AG09309 (cell line): ENCODE measurements around the gene KLHL2.
A peak's percentile ranks its signal among the peaks of the same experiment; 100 is the strongest.

Experiments
- DNase-seq: peaks from one replicate; pipeline ENCODE4 v3.0.0-alpha.2; 2010; ENCODE audit warnings: low read depth
- H3K4me3 ChIP-seq: 2 replicates; pipeline ENCODE4 v1.5.1; 2011; ENCODE audit warnings: mild to moderate bottlenecking, low read depth, low read length, moderate library complexity; ENCODE audit not compliant: control insufficient read depth
- TF ChIP-seq, protein P1 (sequence below): IDR thresholded peaks from 2 replicates; pipeline ENCODE4 v1.5.1; 2011; ENCODE audit warnings: mild to moderate bottlenecking, low read depth, low read length, inconsistent platforms; ENCODE audit not compliant: insufficient read depth, control insufficient read depth; ENCODE audit errors: missing control alignments

Gene KLHL2

DNA sequence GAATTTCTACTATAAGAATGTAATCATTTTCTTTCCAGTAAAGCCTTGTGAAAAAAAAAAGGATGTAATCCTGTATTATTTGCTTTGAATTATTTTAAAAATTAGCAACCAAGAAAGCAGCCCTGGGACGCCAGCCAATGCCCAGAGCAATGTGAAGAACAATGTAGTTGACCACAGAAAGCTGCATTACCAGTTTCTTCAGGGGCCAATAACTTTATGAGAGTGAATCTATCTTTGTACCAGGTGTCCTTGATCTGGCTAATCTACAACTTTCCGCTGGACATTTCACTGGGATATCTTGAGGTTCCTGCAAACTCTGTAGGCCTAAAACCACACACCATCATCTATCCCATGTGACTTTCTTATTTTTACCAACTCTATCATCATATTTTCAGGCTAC lies 7.6 kb upstream of the KLHL2 start:
- no peak for DNase-seq
- TF ChIP-seq, protein P1, sequence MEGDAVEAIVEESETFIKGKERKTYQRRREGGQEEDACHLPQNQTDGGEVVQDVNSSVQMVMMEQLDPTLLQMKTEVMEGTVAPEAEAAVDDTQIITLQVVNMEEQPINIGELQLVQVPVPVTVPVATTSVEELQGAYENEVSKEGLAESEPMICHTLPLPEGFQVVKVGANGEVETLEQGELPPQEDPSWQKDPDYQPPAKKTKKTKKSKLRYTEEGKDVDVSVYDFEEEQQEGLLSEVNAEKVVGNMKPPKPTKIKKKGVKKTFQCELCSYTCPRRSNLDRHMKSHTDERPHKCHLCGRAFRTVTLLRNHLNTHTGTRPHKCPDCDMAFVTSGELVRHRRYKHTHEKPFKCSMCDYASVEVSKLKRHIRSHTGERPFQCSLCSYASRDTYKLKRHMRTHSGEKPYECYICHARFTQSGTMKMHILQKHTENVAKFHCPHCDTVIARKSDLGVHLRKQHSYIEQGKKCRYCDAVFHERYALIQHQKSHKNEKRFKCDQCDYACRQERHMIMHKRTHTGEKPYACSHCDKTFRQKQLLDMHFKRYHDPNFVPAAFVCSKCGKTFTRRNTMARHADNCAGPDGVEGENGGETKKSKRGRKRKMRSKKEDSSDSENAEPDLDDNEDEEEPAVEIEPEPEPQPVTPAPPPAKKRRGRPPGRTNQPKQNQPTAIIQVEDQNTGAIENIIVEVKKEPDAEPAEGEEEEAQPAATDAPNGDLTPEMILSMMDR = no peak
- H3K4me3 ChIP-seq = no peak overlapping the region

DNA sequence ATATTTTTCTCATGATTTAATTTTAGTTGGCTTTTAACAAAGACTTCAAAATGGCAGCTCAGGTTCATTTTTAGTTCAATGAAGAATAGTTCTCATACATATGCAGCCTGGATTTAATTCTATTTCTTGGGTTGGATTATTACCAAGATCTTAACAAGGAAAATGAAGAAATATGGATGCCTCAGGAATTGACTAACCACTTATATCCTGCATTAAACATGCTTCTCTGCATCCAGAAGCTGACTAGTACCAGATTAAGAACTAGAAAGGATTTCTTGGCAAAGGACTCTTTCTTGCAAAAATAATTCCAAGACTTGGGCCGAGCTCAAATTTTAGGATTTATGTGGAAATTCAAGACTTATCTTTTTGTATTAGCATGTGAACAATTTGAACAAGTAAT lies 5.6 kb upstream of the KLHL2 start:
- TF ChIP-seq, protein P1 = no peak
- peak; percentile 65 for DNase-seq
- H3K4me3 ChIP-seq = no peak overlapping the region

DNA sequence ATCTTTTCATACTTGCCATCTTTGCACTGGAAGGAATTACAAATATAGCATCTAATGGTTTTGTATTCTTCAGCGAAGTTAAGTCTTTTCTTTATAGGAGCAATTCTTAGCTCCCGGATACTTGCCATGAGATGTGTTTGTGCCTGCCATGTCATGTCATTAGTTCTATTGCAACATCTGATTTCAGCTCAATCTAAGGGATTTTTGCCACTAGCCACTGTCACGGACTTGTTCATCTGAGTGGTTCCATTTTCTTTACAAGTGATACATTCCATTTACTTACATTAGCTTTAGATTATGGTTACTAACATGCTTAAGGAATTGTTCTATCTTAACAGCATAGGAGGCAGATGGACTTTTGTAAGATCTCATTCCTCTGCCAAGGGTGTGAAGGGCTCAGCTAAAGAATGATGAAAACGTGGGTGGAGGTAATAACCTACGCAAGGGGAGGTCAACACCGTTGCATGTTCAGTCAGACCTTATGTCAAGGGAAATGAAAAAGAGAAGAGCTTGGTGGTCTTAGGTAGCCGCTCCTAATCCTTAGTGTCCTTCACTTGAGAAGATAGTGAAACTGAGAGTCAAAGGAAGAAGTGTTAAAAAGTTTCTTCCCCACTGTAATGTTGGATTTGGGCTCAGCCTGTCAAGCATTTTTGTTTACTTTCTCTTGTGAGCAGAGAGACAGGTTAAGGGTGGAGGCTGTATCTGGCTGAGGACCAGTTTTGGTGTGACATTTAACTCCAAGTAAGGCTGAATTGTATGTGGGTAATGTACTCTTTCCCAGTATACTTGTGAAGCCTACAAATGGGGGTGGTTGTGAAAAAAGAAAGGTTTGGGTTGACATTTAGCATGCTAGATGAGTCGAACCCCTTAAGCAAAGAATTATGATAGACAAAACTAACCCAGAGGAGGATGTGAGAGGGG lies 3.6 kb upstream of the KLHL2 start:
- no peak for DNase-seq
- TF ChIP-seq, protein P1 = no peak
- no peak overlapping the region for H3K4me3 ChIP-seq

DNA sequence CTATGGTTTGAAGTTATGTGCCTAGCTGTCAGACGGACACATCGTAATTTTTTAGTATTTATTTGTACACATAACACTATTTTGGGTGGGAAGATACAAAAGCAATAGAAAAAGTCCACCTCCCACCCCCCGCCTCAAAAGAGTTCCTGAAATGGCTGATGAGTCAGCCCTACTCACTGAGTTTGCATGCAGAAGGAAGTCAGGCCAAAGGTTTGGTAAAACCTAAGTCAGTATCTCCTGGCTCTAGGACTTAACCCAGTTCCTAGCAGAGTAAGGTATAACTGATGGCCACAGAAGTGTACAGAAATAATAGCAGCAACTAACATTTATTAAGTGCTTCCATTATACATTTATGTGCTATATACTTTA lies 2.9 kb upstream of the KLHL2 start:
- no peak for DNase-seq
- no peak overlapping the region for H3K4me3 ChIP-seq
- TF ChIP-seq, protein P1 = no peak

DNA sequence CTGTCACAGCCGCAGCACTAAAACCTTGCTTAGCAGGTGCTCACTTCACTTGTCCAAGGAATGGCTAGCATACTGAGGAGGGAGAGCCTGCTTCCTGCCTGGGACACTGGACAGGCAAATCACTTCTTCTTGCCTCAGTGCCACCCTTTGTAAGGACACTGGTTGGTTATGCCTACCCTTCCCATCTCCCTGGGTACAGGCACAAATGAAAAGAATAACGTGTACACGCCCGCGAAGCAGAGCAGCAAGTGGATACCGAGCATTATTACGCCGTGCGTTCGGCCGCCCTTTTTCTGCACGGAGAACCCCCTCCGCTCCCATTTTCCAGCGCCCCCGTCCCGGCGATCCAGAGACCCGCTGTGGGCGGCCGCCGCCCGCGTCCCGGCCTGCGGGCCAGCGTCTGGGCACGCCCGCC lies 338 bp upstream of the KLHL2 start:
- TF ChIP-seq, protein P1 = no peak
- DNase-seq = no peak
- peak overlapping the region; percentile 73 for H3K4me3 ChIP-seq

DNA sequence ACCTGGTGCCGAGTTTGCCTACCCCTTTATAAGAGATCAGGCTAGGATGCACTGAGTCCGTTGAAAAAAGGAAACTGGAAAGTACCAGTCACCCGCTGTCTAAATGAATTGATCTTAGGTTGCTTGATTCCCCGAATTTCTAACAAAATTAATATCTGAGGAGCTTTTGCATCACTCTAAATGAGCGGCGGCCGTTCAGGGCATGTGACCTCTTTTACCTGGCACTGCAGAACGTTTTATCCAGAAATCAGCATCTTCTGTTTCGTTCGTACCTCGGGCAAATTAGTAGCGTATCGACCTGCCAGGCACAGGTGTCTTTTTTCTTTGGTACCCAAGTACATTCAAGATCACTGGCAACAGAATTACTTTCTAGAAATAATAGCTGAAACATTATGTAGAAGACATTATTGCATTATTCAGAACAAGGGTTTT lies 876 bp downstream of the KLHL2 start:
- TF ChIP-seq, protein P1 = no peak
- H3K4me3 ChIP-seq = peak overlapping the region; percentile 73
- DNase-seq = no peak
